Endothelial cell of umbilical vein (primary cell): ENCODE data around the gene SPACA9.

Experiments
- EZH2 ChIP-seq: IDR thresholded peaks from 2 replicates; pipeline ENCODE4 v1.6.1; 2012; ENCODE audit warnings: borderline replicate concordance, low read depth, mild to moderate bottlenecking, moderate library complexity, low read length, inconsistent platforms; ENCODE audit not compliant: severe bottlenecking
- FOS ChIP-seq: IDR thresholded peaks from 2 replicates; pipeline ENCODE4 v1.6.1; 2011; ENCODE audit warnings: mild to moderate bottlenecking, low read length, moderate library complexity, borderline replicate concordance; ENCODE audit not compliant: insufficient read depth
- GATA2 ChIP-seq: IDR thresholded peaks from 2 replicates; pipeline ENCODE4 v1.7.0; 2011; ENCODE audit warnings: low read depth, mild to moderate bottlenecking, moderate library complexity, mixed read lengths, low read length; ENCODE audit not compliant: insufficient read length, insufficient read depth
- MYC ChIP-seq: IDR thresholded peaks from one replicate; pipeline ENCODE4 v1.6.1; 2011; ENCODE audit warnings: mild to moderate bottlenecking, low read depth, low read length
- POLR2A ChIP-seq: IDR thresholded peaks from 2 replicates; pipeline ENCODE4 v1.6.1; 2012; ENCODE audit warnings: low read depth, mild to moderate bottlenecking, control low read depth, low read length
- POLR2AphosphoS5 ChIP-seq: IDR thresholded peaks from 2 replicates; pipeline ENCODE4 v1.6.1; 2012; ENCODE audit warnings: low read depth, mild to moderate bottlenecking, control low read depth, low read length, moderate library complexity; ENCODE audit not compliant: insufficient read depth
- TF ChIP-seq, protein P1 (sequence below), 2 donors: IDR thresholded peaks; 1 replicate in 1 of 2; 2 replicates in 1 of 2; pipeline ENCODE4 v1.5.1; 2011; ENCODE audit warnings: low read length in 2 of 2, mild to moderate bottlenecking in 2 of 2, moderate library complexity in 2 of 2, control low read depth in 1 of 2, inconsistent platforms in 1 of 2, low read depth in 1 of 2; ENCODE audit not compliant: insufficient read depth in 1 of 2; ENCODE audit errors: extremely low read depth in 1 of 2
- TF ChIP-seq, protein P2 (sequence below): IDR thresholded peaks from 2 replicates; pipeline ENCODE4 v1.6.1; 2011; ENCODE audit not compliant: insufficient read depth, insufficient read length

DNA sequence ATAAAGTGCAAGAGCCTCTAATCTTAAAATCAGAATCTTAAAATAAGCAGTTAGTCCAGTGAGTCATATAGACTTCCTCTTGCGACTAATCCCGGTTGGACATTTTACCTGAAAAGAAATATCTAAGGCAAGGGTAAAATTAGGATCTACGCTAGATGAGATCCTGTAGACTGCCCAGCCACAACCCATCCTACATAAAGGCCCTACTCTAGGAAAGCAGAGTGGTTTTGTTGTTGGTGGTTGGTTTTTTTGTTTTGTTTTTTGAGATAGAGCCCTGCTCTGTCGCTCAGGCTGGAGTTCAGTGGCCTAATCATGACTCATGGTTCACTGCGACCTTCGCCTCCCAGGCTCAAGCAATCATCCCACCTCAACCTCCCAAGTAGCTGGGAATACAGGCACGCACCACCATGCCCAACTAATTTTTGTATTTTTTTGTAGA lies 58.8 kb downstream of the SPACA9 start:
- no peak for TF ChIP-seq POLR2A
- TF ChIP-seq, protein P1, sequence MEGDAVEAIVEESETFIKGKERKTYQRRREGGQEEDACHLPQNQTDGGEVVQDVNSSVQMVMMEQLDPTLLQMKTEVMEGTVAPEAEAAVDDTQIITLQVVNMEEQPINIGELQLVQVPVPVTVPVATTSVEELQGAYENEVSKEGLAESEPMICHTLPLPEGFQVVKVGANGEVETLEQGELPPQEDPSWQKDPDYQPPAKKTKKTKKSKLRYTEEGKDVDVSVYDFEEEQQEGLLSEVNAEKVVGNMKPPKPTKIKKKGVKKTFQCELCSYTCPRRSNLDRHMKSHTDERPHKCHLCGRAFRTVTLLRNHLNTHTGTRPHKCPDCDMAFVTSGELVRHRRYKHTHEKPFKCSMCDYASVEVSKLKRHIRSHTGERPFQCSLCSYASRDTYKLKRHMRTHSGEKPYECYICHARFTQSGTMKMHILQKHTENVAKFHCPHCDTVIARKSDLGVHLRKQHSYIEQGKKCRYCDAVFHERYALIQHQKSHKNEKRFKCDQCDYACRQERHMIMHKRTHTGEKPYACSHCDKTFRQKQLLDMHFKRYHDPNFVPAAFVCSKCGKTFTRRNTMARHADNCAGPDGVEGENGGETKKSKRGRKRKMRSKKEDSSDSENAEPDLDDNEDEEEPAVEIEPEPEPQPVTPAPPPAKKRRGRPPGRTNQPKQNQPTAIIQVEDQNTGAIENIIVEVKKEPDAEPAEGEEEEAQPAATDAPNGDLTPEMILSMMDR (IDR thresholded peaks at IDR 0.05; ENCODE audit: extremely low read depth in 1 of 2, insufficient read depth in 1 of 2, low read depth in 1 of 2, low read length in 2 of 2), result no peak
- TF ChIP-seq, protein P2, sequence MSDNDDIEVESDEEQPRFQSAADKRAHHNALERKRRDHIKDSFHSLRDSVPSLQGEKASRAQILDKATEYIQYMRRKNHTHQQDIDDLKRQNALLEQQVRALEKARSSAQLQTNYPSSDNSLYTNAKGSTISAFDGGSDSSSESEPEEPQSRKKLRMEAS, result no peak
- no peak for TF ChIP-seq POLR2AphosphoS5
- peak; percentile 41 for TF ChIP-seq FOS
- no peak for TF ChIP-seq EZH2
- no peak for TF ChIP-seq MYC
- peak; percentile 22 for TF ChIP-seq GATA2
